Measurements from ENCODE around the gene GABRB1.

GABRB1 gene

DNA sequence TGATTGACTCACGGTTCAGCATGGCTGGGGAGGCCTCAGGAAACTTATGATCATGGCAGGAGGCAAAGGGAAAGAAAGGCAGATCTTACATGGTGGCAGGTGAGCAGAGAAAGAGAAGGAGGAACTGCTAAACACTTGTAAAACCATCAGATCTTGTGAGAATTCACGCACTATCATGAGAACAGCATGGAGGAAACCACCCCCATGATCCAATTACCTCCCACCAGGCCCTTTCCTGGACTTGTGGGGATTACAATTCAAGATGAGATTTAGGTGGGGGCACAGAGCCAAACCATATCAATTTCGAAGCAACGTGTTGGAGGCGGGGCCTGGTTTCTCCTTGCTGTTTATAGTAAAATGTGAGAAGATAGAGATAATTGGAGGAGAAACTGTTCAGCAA, 167.4 kb downstream of the GABRB1 start:
- no peak for ATAC-seq
- TF ChIP-seq, protein P1, sequence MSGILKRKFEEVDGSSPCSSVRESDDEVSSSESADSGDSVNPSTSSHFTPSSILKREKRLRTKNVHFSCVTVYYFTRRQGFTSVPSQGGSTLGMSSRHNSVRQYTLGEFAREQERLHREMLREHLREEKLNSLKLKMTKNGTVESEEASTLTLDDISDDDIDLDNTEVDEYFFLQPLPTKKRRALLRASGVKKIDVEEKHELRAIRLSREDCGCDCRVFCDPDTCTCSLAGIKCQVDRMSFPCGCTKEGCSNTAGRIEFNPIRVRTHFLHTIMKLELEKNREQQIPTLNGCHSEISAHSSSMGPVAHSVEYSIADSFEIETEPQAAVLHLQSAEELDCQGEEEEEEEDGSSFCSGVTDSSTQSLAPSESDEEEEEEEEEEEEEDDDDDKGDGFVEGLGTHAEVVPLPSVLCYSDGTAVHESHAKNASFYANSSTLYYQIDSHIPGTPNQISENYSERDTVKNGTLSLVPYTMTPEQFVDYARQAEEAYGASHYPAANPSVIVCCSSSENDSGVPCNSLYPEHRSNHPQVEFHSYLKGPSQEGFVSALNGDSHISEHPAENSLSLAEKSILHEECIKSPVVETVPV (CRISPR knock-in tag; IDR thresholded peaks at IDR 0.05), result no peak
- TF ChIP-seq ZNF565 (CRISPR knock-in tag; conservative IDR thresholded peaks at IDR 0.05; ENCODE audit: low read depth), result no peak

DNA sequence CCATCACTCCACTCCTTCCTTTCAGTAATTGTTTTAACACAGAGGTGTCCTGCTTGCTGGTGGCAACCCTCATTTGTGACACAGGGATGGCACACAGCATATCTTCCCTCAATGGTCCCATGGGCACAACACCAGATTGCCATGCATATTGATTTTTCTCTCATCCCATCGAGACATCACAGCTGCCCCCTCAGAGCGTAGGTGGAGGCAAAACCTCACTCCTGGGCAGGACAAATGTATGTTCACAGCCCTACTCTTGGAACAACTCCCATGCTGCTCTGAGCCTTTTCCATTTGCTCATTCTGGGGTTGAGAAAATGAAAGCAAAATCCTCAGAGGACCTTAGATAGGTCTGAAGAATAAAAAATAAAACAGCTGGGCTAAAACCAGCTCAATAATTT, 172.2 kb downstream of the GABRB1 start:
- TF ChIP-seq ZNF8 (CRISPR knock-in tag; IDR thresholded peaks at IDR 0.05) (no peak), BACH2 (CRISPR knock-in tag; IDR thresholded peaks at IDR 0.05; ENCODE audit: borderline replicate concordance) (no peak), GLIS3 (CRISPR knock-in tag; IDR thresholded peaks at IDR 0.05) (no peak), PPARA (CRISPR knock-in tag; IDR thresholded peaks at IDR 0.05; ENCODE audit: borderline replicate concordance) (no peak), ARNTL (CRISPR knock-in tag; IDR thresholded peaks at IDR 0.05; ENCODE audit: borderline replicate concordance, low read depth) (no peak), CSDC2 (CRISPR knock-in tag; IDR thresholded peaks at IDR 0.05) (no peak)
- TF ChIP-seq, protein P2, sequence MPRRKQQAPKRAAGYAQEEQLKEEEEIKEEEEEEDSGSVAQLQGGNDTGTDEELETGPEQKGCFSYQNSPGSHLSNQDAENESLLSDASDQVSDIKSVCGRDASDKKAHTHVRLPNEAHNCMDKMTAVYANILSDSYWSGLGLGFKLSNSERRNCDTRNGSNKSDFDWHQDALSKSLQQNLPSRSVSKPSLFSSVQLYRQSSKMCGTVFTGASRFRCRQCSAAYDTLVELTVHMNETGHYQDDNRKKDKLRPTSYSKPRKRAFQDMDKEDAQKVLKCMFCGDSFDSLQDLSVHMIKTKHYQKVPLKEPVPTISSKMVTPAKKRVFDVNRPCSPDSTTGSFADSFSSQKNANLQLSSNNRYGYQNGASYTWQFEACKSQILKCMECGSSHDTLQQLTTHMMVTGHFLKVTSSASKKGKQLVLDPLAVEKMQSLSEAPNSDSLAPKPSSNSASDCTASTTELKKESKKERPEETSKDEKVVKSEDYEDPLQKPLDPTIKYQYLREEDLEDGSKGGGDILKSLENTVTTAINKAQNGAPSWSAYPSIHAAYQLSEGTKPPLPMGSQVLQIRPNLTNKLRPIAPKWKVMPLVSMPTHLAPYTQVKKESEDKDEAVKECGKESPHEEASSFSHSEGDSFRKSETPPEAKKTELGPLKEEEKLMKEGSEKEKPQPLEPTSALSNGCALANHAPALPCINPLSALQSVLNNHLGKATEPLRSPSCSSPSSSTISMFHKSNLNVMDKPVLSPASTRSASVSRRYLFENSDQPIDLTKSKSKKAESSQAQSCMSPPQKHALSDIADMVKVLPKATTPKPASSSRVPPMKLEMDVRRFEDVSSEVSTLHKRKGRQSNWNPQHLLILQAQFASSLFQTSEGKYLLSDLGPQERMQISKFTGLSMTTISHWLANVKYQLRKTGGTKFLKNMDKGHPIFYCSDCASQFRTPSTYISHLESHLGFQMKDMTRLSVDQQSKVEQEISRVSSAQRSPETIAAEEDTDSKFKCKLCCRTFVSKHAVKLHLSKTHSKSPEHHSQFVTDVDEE (CRISPR knock-in tag; IDR thresholded peaks at IDR 0.05), result no peak
- ATAC-seq, result no peak

DNA sequence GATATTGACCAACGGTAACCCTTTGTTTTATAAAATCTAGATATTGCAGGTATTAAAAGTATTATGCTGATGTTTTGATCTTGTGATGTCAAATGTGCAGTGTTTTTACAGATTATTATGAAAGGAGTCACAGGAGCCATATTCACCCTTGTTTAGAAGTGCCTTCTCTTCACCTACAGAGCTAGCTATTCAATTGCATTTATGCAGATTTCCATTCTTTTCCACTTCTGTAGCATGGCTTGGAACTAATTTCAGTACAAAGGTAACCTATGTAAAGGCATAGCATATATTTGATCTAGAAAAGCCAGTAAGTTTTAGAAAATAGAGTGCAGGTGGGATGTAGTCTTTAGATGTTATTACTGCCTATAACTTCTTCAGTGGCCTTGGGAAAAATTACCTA, 176.2 kb downstream of the GABRB1 start:
- no peak for ATAC-seq
- TF ChIP-seq SNAI2 (CRISPR knock-in tag; IDR thresholded peaks at IDR 0.05), result no peak
- TF ChIP-seq, protein P3, sequence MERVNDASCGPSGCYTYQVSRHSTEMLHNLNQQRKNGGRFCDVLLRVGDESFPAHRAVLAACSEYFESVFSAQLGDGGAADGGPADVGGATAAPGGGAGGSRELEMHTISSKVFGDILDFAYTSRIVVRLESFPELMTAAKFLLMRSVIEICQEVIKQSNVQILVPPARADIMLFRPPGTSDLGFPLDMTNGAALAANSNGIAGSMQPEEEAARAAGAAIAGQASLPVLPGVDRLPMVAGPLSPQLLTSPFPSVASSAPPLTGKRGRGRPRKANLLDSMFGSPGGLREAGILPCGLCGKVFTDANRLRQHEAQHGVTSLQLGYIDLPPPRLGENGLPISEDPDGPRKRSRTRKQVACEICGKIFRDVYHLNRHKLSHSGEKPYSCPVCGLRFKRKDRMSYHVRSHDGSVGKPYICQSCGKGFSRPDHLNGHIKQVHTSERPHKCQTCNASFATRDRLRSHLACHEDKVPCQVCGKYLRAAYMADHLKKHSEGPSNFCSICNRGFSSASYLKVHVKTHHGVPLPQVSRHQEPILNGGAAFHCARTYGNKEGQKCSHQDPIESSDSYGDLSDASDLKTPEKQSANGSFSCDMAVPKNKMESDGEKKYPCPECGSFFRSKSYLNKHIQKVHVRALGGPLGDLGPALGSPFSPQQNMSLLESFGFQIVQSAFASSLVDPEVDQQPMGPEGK (CRISPR knock-in tag; IDR thresholded peaks at IDR 0.05; ENCODE audit: borderline replicate concordance), result no peak
- no peak for TF ChIP-seq GLIS3 (CRISPR knock-in tag; IDR thresholded peaks at IDR 0.05)
- TF ChIP-seq ZNF70 (CRISPR knock-in tag; IDR thresholded peaks at IDR 0.05), result no peak
- TF ChIP-seq TCF4 (CRISPR knock-in tag; IDR thresholded peaks at IDR 0.05; ENCODE audit: borderline replicate concordance), result no peak
- no peak for TF ChIP-seq TOX (CRISPR knock-in tag; IDR thresholded peaks at IDR 0.05; ENCODE audit: borderline replicate concordance)
- TF ChIP-seq ZFP3 (CRISPR knock-in tag; IDR thresholded peaks at IDR 0.05), result no peak
- no peak for TF ChIP-seq ARNTL (CRISPR knock-in tag; IDR thresholded peaks at IDR 0.05; ENCODE audit: borderline replicate concordance, low read depth)
- TF ChIP-seq PPARA (CRISPR knock-in tag; IDR thresholded peaks at IDR 0.05; ENCODE audit: borderline replicate concordance), result no peak
- TF ChIP-seq, protein P1 (CRISPR knock-in tag; IDR thresholded peaks at IDR 0.05), result no peak
- no peak for TF ChIP-seq ISL1 (CRISPR knock-in tag; IDR thresholded peaks at IDR 0.05)
- TF ChIP-seq ESRRG (CRISPR knock-in tag; IDR thresholded peaks at IDR 0.05), result no peak
- no peak for TF ChIP-seq ZC3H10 (CRISPR knock-in tag; IDR thresholded peaks at IDR 0.05)
- TF ChIP-seq ZFP30 (CRISPR knock-in tag; IDR thresholded peaks at IDR 0.05), result no peak

DNA sequence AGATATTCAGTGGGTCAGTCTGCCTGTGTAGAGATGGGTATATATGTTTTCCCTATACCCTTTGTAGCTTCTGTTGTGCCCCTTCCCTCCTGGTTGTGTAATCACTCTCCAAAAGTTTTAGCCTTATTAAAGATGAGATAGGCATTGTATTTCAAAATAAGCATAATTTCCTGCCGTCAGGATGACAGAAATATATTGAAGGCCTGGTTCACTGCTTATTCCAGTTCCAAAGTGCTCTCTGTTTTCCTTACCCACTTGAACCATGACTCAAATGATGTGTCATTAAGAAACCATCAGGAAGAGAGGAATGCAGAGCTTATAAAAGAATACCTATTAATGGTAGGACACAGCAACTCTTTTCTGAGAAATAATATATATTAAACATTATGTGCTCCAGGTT, 178.5 kb downstream of the GABRB1 start:
- ATAC-seq, result peak; percentile 81
- TF ChIP-seq ISL1 (CRISPR knock-in tag; IDR thresholded peaks at IDR 0.05) (peak; percentile 92), RARB (CRISPR knock-in tag; IDR thresholded peaks at IDR 0.05) (no peak), TOX (CRISPR knock-in tag; IDR thresholded peaks at IDR 0.05; ENCODE audit: borderline replicate concordance) (peak; percentile 47; the same call in 1 of the 2 replicates), GLIS3 (CRISPR knock-in tag; IDR thresholded peaks at IDR 0.05) (no peak), ESRRG (CRISPR knock-in tag; IDR thresholded peaks at IDR 0.05) (no peak)
- TF ChIP-seq, protein P1 (CRISPR knock-in tag; IDR thresholded peaks at IDR 0.05), result no peak
- TF ChIP-seq, protein P4, sequence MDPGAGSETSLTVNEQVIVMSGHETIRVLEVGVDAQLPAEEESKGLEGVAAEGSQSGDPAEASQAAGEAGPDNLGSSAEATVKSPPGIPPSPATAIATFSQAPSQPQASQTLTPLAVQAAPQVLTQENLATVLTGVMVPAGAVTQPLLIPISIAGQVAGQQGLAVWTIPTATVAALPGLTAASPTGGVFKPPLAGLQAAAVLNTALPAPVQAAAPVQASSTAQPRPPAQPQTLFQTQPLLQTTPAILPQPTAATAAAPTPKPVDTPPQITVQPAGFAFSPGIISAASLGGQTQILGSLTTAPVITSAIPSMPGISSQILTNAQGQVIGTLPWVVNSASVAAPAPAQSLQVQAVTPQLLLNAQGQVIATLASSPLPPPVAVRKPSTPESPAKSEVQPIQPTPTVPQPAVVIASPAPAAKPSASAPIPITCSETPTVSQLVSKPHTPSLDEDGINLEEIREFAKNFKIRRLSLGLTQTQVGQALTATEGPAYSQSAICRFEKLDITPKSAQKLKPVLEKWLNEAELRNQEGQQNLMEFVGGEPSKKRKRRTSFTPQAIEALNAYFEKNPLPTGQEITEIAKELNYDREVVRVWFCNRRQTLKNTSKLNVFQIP (CRISPR knock-in tag; IDR thresholded peaks at IDR 0.05; ENCODE audit: borderline replicate concordance, low read depth), result no peak; the same call in 1 of the 2 replicates
- TF ChIP-seq, protein P5, sequence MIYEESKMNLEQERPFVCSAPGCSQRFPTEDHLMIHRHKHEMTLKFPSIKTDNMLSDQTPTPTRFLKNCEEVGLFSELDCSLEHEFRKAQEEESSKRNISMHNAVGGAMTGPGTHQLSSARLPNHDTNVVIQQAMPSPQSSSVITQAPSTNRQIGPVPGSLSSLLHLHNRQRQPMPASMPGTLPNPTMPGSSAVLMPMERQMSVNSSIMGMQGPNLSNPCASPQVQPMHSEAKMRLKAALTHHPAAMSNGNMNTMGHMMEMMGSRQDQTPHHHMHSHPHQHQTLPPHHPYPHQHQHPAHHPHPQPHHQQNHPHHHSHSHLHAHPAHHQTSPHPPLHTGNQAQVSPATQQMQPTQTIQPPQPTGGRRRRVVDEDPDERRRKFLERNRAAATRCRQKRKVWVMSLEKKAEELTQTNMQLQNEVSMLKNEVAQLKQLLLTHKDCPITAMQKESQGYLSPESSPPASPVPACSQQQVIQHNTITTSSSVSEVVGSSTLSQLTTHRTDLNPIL (CRISPR knock-in tag; IDR thresholded peaks at IDR 0.05; ENCODE audit: low read depth), result peak; percentile 42; the same call in 1 of the 2 replicates

Data from SK-N-SH treated with all-trans-retinoic acid at 6 μM for 48 hours (cell line).